ENCODE data around the gene CPNE5.

CPNE5 gene

GRCh38 chr6:36765594-36766398 lies 73.4 kb downstream of the CPNE5 start:
- peak; percentile 69 to 74 for DNase-seq (ENCODE audit: low read depth in 2 of 2)

- DNase-seq (ENCODE audit: low read depth in 2 of 2) = no peak
Observed at GRCh38 chr6:36765190-36765589, 74.1 kb downstream of the CPNE5 start.

GRCh38 chr6:36762123-36762522 lies 77.1 kb downstream of the CPNE5 start:
- no peak for DNase-seq (ENCODE audit: low read depth in 2 of 2)

- DNase-seq (ENCODE audit: low read depth in 2 of 2) = no peak
Observed at GRCh38 chr6:36760685-36761435, 78.4 kb downstream of the CPNE5 start.

- DNase-seq (ENCODE audit: low read depth in 2 of 2) = peak; percentile 80 to 82
Observed at GRCh38 chr6:36759148-36759759, 80.0 kb downstream of the CPNE5 start.

- DNase-seq (ENCODE audit: low read depth in 2 of 2) = no peak
Observed at GRCh38 chr6:36758516-36759147, 80.6 kb downstream of the CPNE5 start.

GRCh38 chr6:36757943-36758508 lies 81.2 kb downstream of the CPNE5 start:
- no peak for DNase-seq (ENCODE audit: low read depth in 2 of 2)

- DNase-seq (ENCODE audit: low read depth in 2 of 2) = no peak
Observed at GRCh38 chr6:36757206-36757605, 82.0 kb downstream of the CPNE5 start.

- DNase-seq (ENCODE audit: low read depth in 2 of 2) = no peak
Observed at GRCh38 chr6:36756786-36757185, 82.5 kb downstream of the CPNE5 start.

- DNase-seq (ENCODE audit: low read depth in 2 of 2) = peak; percentile 45 to 52
Observed at GRCh38 chr6:36755435-36756348, 83.6 kb downstream of the CPNE5 start.

GRCh38 chr6:36754582-36755434 lies 84.4 kb downstream of the CPNE5 start:
- no peak for DNase-seq (ENCODE audit: low read depth in 2 of 2)

- no peak for DNase-seq (ENCODE audit: low read depth in 2 of 2)
Observed at GRCh38 chr6:36753671-36754405, 85.4 kb downstream of the CPNE5 start.

- DNase-seq (ENCODE audit: low read depth in 2 of 2) = no peak
Observed at GRCh38 chr6:36752886-36753506, 86.2 kb downstream of the CPNE5 start.

- no peak for DNase-seq (ENCODE audit: low read depth in 2 of 2)
Observed at GRCh38 chr6:36752187-36752885, 86.9 kb downstream of the CPNE5 start.

GRCh38 chr6:36751833-36752186 lies 87.4 kb downstream of the CPNE5 start:
- DNase-seq (ENCODE audit: low read depth in 2 of 2) = no peak

- DNase-seq (ENCODE audit: low read depth in 2 of 2) = no peak
Observed at GRCh38 chr6:36751091-36751490, 88.2 kb downstream of the CPNE5 start.

- no peak for DNase-seq (ENCODE audit: low read depth in 2 of 2)
Observed at GRCh38 chr6:36749829-36750489, 89.3 kb downstream of the CPNE5 start.

GRCh38 chr6:36746251-36746650 lies 93.0 kb downstream of the CPNE5 start:
- DNase-seq (ENCODE audit: low read depth in 2 of 2) = no peak

All from stimulated activated CD4-positive, alpha-beta T cell treated with anti-CD3 and anti-CD28 coated beads, Interleukin-1b, Interleukin-23, amount 100 ng/mL, for 4 hours (primary cell).